ENCODE data around the gene NFAM1.

DNA sequence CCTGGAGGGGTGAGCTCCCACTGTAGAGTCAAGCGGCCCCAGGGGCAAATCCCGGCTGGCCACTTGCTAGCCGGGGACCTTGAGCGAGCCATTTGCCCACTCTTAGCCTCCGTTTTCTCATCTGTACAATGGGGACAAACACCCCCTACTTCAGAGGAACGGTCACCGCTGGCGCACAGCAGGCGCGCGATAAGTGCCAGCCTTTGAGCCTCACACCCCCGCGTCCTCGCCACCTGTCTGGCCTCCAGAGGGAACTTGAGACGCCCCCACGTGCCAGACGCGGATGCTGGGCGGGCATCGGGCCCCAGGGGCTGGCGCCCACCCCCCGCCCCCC is 89.1 kb downstream of the NFAM1 start:
- TF ChIP-seq EP300 (IDR thresholded peaks at IDR 0.05) = no peak
- no peak for TF ChIP-seq POLR2A (IDR thresholded peaks at IDR 0.05)
- TF ChIP-seq, protein P1, sequence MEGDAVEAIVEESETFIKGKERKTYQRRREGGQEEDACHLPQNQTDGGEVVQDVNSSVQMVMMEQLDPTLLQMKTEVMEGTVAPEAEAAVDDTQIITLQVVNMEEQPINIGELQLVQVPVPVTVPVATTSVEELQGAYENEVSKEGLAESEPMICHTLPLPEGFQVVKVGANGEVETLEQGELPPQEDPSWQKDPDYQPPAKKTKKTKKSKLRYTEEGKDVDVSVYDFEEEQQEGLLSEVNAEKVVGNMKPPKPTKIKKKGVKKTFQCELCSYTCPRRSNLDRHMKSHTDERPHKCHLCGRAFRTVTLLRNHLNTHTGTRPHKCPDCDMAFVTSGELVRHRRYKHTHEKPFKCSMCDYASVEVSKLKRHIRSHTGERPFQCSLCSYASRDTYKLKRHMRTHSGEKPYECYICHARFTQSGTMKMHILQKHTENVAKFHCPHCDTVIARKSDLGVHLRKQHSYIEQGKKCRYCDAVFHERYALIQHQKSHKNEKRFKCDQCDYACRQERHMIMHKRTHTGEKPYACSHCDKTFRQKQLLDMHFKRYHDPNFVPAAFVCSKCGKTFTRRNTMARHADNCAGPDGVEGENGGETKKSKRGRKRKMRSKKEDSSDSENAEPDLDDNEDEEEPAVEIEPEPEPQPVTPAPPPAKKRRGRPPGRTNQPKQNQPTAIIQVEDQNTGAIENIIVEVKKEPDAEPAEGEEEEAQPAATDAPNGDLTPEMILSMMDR (IDR thresholded peaks at IDR 0.05) = no peak
- TF ChIP-seq POLR2AphosphoS5 (IDR thresholded peaks at IDR 0.05) = no peak

Data from sigmoid colon (tissue), 4 donors.